Umbilical cord (tissue), 2 donors: Measurements from ENCODE around the gene MMP17. TPM values are rescaled to one million over a fixed set of nuclear protein-coding genes. Genes with fewer than 3 reads are reported as not detected.
"Not testable (repeated sequence)": the region's sequence is repeated elsewhere in the genome, so short reads cannot be mapped to it uniquely, and the experiment has no call there.

Experiments used
- DNase-seq: peaks from one replicate; pipeline ENCODE4 v3.0.0-alpha.2; 2015; ENCODE audit warnings: low spot score
- total RNA-seq: library from RNA; depleted of rRNA; stranded (reverse); fragments of >200 nt; gene quantifications from one replicate; pipeline ENCODE4 v1.2.3, GENCODE V29; 2014; ENCODE audit warnings: low replicate concordance; ENCODE audit not compliant: insufficient read depth

MMP17 gene
- total RNA-seq, 1 donor from 2014 or later: not detected

GRCh38 chr12:131799828-131800593, 28.2 kb upstream of the MMP17 start:
- no peak for DNase-seq

- no peak for DNase-seq
Observed at GRCh38 chr12:131800594-131801135, 27.5 kb upstream of the MMP17 start.

- no peak for DNase-seq
Observed at GRCh38 chr12:131801254-131801866, 26.8 kb upstream of the MMP17 start.

- no peak for DNase-seq
Observed at GRCh38 chr12:131803961-131804521, 24.2 kb upstream of the MMP17 start.

- no peak for DNase-seq
Observed at GRCh38 chr12:131805421-131805820, 22.8 kb upstream of the MMP17 start.

GRCh38 chr12:131806674-131807073, 21.5 kb upstream of the MMP17 start:
- no peak for DNase-seq

- DNase-seq: no peak
Observed at GRCh38 chr12:131808744-131809371, 19.3 kb upstream of the MMP17 start.

GRCh38 chr12:131809476-131810254, 18.5 kb upstream of the MMP17 start:
- DNase-seq: not testable (repeated sequence)

- no peak for DNase-seq
Observed at GRCh38 chr12:131810726-131811125, 17.5 kb upstream of the MMP17 start.

GRCh38 chr12:131815131-131815530, 13.1 kb upstream of the MMP17 start:
- no peak for DNase-seq

- no peak for DNase-seq
Observed at GRCh38 chr12:131816495-131816894, 11.7 kb upstream of the MMP17 start.

GRCh38 chr12:131817241-131817640, 11.0 kb upstream of the MMP17 start:
- no peak for DNase-seq

GRCh38 chr12:131818821-131819585, 9.2 kb upstream of the MMP17 start:
- DNase-seq: no peak

- DNase-seq: no peak
Observed at GRCh38 chr12:131824450-131824849, 3.7 kb upstream of the MMP17 start.

GRCh38 chr12:131825146-131825892, 2.9 kb upstream of the MMP17 start:
- no peak for DNase-seq

- no peak for DNase-seq
Observed at GRCh38 chr12:131826097-131826928, 1.9 kb upstream of the MMP17 start.

GRCh38 chr12:131828671-131829355, 620 bp downstream of the MMP17 start:
- peak; percentile 9 for DNase-seq

GRCh38 chr12:131829356-131829747, 1.2 kb downstream of the MMP17 start:
- DNase-seq: no peak
